ENCODE measurements around the gene CIB2.
A peak's percentile ranks its signal among the peaks of the same experiment; 100 is the strongest.

CIB2 gene

DNA sequence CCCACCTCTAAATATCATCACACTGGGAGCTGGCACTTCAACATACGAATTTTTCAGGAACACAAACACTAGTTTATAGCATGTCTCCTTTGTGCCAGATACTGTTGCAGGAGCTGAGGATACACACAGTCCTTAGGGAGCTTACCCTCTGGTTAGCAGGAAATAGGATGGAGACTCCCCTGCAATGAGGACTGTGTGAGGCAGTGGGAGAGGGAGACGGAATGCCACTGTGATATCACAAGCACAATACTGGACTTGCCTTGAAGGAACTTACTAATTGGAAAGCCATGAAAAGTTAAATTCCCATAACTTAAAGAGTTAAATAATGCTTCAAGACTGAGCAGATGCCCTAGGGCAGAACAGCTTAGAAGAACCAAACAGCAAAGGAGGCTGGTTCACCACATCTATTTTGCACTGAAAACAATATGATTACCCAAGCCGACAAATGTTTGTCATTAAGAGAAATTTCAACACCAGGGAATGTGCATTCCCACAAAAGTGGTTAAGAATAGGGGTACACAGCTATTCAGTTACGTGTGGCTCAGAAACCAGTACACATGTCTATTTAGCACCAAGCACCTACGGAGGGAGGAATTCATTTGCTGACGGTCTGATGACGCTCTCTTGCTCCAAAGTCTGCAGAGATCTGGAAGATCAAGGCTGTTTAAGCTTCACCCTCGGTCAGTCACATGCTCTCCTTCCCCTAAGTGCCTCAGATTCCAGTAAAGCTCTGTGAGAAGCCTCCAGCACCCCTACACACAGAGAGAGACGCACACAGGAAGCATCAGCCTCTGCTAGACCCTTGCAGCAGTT, 59.0 kb downstream of the CIB2 start:
- Histone ChIP-seq H3K9ac (ENCODE audit: low read length in 2 of 2) (no peak overlapping the region), H3K27me3 (ENCODE audit: control insufficient read depth in 1 of 2, insufficient read depth in 2 of 2, low read length in 2 of 2) (no peaks in the 10 kb centered on the region), H3K9me3 (ENCODE audit: control insufficient read depth in 2 of 2, low read length in 2 of 2) (no peaks in the 10 kb centered on the region), H3K27ac (ENCODE audit: low read length) (peak overlapping the region; percentile 7), H3K4me3 (ENCODE audit: low read length in 2 of 2) (no peak overlapping the region), H3K4me1 (ENCODE audit: control insufficient read depth, insufficient read depth, low read length) (peaks cover 44% of the 10 kb centered on the region), H3K36me3 (ENCODE audit: control insufficient read depth in 2 of 2, insufficient read depth in 2 of 2, low read length in 2 of 2) (no peaks in the 10 kb centered on the region)

DNA sequence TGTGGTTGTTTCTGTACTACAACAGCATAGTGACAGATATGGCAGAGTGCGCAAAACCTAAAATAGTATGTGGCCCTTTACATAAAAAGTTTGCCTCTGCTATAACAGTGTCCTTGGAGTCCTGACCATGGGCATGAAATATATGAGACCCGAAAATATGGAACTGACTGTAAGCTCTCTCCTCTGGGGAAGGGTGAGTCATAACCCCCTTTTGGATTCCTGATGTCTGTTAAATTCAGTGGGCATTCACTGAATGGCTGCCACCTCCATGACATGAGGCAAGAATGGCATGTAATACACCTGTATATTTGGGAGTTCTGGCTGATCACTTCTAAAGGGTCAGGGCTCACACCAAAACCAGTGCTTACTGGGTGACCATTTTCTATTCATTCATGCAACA, 59.9 kb downstream of the CIB2 start:
- Histone ChIP-seq H3K4me1 (ENCODE audit: control insufficient read depth, insufficient read depth, low read length) (peaks cover 47% of the 10 kb centered on the region), H3K9ac (ENCODE audit: low read length in 2 of 2) (no peak overlapping the region), H3K27me3 (ENCODE audit: control insufficient read depth in 1 of 2, insufficient read depth in 2 of 2, low read length in 2 of 2) (no peaks in the 10 kb centered on the region), H3K36me3 (ENCODE audit: control insufficient read depth in 2 of 2, insufficient read depth in 2 of 2, low read length in 2 of 2) (no peaks in the 10 kb centered on the region), H3K4me3 (ENCODE audit: low read length in 2 of 2) (no peak overlapping the region), H3K9me3 (ENCODE audit: control insufficient read depth in 2 of 2, low read length in 2 of 2) (no peaks in the 10 kb centered on the region), H3K27ac (ENCODE audit: low read length) (no peak overlapping the region)

DNA sequence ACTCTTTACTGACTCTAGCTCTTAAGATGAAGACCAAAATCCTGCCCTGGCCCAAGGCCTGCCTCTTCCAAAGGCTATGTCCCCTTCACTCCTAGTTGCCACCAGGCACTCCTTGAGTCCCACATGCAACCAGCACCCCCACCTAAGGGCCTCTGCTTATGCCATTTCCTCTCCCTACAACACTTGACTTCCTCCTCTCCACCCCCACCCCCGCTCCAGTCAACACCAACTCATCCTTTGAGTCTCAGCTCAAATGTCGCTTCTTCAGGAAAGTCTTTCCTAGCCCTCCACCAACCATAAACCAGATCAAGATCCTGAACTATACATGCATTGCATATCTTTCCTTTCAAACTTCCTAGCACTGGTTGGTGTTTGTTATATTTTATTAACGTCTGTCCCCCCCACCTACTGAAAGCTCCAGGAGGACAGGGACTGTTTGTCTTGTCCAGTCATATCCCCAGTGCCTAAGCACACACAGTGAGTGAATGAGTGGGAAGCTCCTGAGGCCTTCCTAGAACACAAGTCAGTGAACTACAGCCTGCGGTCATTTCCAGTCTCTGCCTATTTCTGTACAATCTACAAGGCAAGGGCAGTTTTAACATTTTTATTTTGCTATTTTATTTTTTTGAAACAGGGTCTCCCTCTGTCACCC, 61.1 kb downstream of the CIB2 start:
- Histone ChIP-seq H3K9ac (ENCODE audit: low read length in 2 of 2) (no peak overlapping the region), H3K4me1 (ENCODE audit: control insufficient read depth, insufficient read depth, low read length) (peaks cover 49% of the 10 kb centered on the region), H3K36me3 (ENCODE audit: control insufficient read depth in 2 of 2, insufficient read depth in 2 of 2, low read length in 2 of 2) (no peaks in the 10 kb centered on the region), H3K9me3 (ENCODE audit: control insufficient read depth in 2 of 2, low read length in 2 of 2) (no peaks in the 10 kb centered on the region), H3K27me3 (ENCODE audit: control insufficient read depth in 1 of 2, insufficient read depth in 2 of 2, low read length in 2 of 2) (no peaks in the 10 kb centered on the region), H3K27ac (ENCODE audit: low read length) (peak overlapping the region; percentile 24), H3K4me3 (ENCODE audit: low read length in 2 of 2) (no peak overlapping the region)

DNA sequence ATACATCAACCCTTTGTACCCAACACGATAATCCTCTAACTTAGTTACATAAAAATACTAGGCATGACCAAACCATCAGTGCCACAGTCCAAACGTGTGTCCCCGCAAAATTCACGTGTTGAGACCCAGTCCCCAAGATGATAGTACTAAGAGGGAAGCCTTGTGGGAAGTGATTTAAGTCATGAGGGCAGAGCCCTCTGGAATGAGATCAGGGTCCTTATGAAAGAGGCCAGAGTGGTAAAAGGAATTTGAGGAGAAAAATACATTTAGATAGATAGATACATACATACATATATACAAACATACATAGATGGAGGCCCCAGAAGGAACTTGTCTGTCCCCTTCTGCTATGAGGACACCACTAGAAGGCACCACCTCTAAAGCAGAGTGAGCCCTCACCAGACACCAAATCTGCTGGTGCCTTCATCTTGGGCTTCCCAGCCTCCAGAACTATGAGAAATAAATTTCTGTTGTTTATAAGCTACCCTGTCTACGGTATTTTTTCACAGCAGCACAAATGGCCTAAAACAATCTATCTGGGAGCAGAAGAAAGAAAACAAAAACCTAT, 61.7 kb downstream of the CIB2 start:
- H3K4me1 ChIP-seq (ENCODE audit: control insufficient read depth, insufficient read depth, low read length), result peaks cover 53% of the 10 kb centered on the region
- H3K4me3 ChIP-seq (ENCODE audit: low read length in 2 of 2), result no peak overlapping the region
- H3K9ac ChIP-seq (ENCODE audit: low read length in 2 of 2), result no peak overlapping the region
- peak overlapping the region; percentile 58 for H3K27ac ChIP-seq (ENCODE audit: low read length)
- H3K36me3 ChIP-seq (ENCODE audit: control insufficient read depth in 2 of 2, insufficient read depth in 2 of 2, low read length in 2 of 2), result no peaks in the 10 kb centered on the region
- no peaks in the 10 kb centered on the region for H3K9me3 ChIP-seq (ENCODE audit: control insufficient read depth in 2 of 2, low read length in 2 of 2)
- H3K27me3 ChIP-seq (ENCODE audit: control insufficient read depth in 1 of 2, insufficient read depth in 2 of 2, low read length in 2 of 2), result no peaks in the 10 kb centered on the region

DNA sequence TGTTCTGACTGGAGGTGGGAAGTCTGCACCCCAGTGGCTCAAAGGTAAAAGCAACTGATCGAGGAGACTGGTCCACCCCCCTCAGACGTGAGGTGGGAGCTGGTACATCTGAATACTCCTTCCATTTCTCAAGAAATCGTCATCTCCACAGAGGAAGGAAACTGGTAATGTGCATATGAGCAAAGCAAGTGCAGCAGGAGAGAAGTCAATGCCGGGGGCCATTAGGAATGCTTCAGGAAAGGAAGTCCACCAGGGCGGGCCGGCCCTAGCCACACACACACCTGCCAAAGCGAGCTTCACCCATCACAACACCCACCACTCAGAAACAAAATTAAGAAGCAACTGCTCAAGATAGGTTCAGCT, 62.2 kb downstream of the CIB2 start:
- Histone ChIP-seq H3K9me3 (ENCODE audit: control insufficient read depth in 2 of 2, low read length in 2 of 2) (no peaks in the 10 kb centered on the region), H3K36me3 (ENCODE audit: control insufficient read depth in 2 of 2, insufficient read depth in 2 of 2, low read length in 2 of 2) (no peaks in the 10 kb centered on the region), H3K4me1 (ENCODE audit: control insufficient read depth, insufficient read depth, low read length) (peaks cover 56% of the 10 kb centered on the region), H3K27ac (ENCODE audit: low read length) (peak overlapping the region; percentile 58), H3K4me3 (ENCODE audit: low read length in 2 of 2) (no peak overlapping the region), H3K27me3 (ENCODE audit: control insufficient read depth in 1 of 2, insufficient read depth in 2 of 2, low read length in 2 of 2) (no peaks in the 10 kb centered on the region), H3K9ac (ENCODE audit: low read length in 2 of 2) (no peak overlapping the region)

DNA sequence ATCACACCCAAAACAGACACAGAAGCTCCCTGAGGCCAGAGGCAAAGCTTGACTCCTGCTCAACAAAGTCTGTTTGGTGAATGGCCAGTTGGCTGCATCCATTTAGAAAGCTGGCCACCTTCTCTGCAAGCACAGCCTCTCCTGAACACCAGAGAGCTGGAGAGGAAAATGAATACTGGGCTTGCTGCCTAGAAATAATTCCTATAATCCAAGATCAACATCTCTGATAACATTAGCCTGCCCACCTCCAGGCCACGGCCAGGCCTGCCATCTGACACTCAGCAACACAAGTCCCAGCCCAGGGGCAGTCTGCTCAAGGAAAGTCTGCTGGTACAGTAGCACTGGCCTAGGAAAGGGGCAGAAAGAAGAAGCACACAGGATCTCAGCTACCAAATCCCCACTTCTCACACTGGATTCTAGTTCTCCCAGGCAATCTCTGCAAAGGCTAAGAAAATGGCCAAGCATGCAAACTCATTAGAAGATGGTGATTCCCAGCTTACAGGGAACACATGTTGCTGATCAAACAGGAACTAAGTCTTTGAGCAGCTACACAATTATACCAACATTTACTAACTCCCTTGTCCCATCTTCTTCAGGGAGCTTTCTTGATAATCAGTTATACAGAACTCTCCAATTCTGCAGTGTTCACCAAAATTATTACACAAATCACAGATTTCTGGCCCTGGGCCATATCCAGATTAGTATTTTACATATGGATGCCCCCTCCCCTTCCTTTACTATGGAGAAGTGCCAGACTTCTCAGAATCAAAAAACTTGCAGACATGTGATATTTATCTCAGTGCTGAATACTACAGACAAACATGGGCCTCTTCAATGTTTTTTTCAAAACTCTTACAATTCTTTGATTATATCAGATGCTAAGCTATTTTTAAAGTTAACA, 63.7 kb downstream of the CIB2 start:
- Histone ChIP-seq H3K9me3 (ENCODE audit: control insufficient read depth in 2 of 2, low read length in 2 of 2) (no peaks in the 10 kb centered on the region), H3K27ac (ENCODE audit: low read length) (peak overlapping the region; percentile 82), H3K4me1 (ENCODE audit: control insufficient read depth, insufficient read depth, low read length) (peaks cover 58% of the 10 kb centered on the region), H3K9ac (ENCODE audit: low read length in 2 of 2) (peak overlapping the region in 1 of 2 donors; percentile 6), H3K36me3 (ENCODE audit: control insufficient read depth in 2 of 2, insufficient read depth in 2 of 2, low read length in 2 of 2) (no peaks in the 10 kb centered on the region), H3K4me3 (ENCODE audit: low read length in 2 of 2) (peak overlapping the region in 1 of 2 donors; percentile 40), H3K27me3 (ENCODE audit: control insufficient read depth in 1 of 2, insufficient read depth in 2 of 2, low read length in 2 of 2) (no peaks in the 10 kb centered on the region)

DNA sequence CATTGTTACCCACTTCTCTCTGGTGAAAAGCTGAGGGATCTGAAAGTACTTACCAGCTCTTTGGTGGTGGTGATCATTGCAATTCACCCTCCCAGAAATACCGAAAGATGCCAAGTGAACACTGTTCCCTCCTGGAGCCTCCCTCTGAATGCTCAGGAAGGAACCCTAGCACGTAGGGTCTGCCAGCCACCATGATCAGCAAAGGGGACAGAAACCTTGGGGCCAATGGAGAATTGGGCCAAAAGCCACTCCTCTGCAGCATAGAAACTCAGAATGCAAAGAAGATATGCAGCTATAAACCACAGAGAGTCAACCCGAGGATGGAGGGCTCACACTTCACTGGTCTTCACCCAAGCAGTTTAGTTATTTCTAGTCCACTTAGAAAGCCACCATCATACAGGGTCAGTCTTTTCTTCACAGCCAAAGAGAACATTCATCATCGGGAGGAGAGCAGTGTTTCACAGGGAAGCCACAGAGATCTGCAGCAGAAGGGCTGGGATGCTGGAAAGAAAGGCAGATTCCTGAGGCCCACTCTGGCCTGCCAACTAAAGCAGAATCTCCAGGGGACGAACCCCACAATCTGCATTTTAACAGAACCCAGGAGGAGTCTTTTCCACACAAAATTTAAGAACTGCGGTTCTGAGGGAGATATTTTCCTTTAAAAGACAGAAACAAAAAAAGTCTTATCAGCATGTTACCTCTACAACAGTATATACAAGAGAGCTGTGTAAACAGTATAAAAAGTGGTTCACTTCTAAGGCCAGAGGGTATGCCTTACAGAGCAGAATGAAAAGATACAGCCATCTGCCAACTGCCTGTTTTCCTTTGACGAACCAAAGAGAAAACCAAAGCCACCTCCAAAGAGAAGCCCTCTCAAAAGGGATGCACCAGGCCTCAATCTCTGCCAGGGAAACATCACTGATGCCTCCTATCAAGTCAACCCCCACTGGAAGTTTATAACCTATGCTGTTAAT, 65.0 kb downstream of the CIB2 start:
- H3K27ac ChIP-seq (ENCODE audit: low read length), result peak overlapping the region; percentile 82
- no peaks in the 10 kb centered on the region for H3K27me3 ChIP-seq (ENCODE audit: control insufficient read depth in 1 of 2, insufficient read depth in 2 of 2, low read length in 2 of 2)
- H3K9me3 ChIP-seq (ENCODE audit: control insufficient read depth in 2 of 2, low read length in 2 of 2), result no peaks in the 10 kb centered on the region
- H3K4me3 ChIP-seq (ENCODE audit: low read length in 2 of 2), result peak overlapping the region in 1 of 2 donors; percentile 40
- H3K9ac ChIP-seq (ENCODE audit: low read length in 2 of 2), result no peak overlapping the region
- H3K36me3 ChIP-seq (ENCODE audit: control insufficient read depth in 2 of 2, insufficient read depth in 2 of 2, low read length in 2 of 2), result no peaks in the 10 kb centered on the region
- peaks cover 61% of the 10 kb centered on the region for H3K4me1 ChIP-seq (ENCODE audit: control insufficient read depth, insufficient read depth, low read length)

DNA sequence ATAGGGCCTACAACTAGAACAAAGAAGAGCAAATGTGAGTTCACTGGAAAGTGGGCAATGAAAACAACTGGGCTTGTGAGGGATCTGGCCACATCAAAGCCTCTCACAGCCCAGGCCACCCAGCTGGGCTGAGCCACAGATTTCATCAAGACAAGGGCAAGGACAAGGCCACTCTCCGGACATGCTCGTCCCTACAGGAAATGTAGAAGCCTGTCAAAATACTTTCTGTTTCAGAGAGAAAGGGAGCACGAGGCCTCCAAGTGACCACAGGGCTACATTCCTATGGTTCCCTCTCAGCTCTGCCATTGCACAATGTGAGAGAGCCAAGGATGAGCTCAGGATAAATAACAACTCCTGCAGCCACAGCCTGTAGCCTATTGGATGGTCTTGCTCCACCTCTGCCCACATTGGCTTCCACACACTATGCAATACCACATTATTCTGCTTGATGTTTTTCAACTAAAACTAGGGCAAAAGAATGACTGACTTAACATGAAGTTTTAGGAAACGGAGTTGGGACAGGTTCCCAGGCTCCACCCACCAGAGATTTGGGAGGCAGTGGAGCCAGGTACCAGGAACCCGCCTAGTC, 65.9 kb downstream of the CIB2 start:
- Histone ChIP-seq H3K9ac (ENCODE audit: low read length in 2 of 2) (no peak overlapping the region), H3K4me3 (ENCODE audit: low read length in 2 of 2) (peak overlapping the region in 1 of 2 donors; percentile 52), H3K36me3 (ENCODE audit: control insufficient read depth in 2 of 2, insufficient read depth in 2 of 2, low read length in 2 of 2) (no peaks in the 10 kb centered on the region)

DNA sequence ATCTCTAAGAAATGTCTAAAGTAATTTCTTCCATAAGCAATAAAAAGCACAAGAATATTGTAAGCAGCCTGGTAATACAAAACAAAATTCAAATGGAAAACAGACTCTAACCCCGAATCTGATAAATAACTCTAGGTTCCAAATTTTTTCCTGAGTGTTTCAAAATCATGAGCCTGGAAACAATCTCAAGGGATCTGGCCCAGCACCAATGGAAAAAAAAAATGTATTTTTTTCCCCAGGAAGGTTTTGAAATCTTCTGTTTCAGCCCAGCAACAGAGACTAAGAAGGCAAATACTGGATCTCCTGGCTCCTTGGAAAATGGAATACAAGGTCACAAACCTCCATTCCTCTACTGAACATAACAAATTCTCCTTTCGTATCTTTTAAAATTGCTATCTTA, 66.7 kb downstream of the CIB2 start:
- Histone ChIP-seq H3K9ac (ENCODE audit: low read length in 2 of 2) (no peak overlapping the region), H3K4me1 (ENCODE audit: control insufficient read depth, insufficient read depth, low read length) (peaks cover 62% of the 10 kb centered on the region), H3K9me3 (ENCODE audit: control insufficient read depth in 2 of 2, low read length in 2 of 2) (no peaks in the 10 kb centered on the region), H3K4me3 (ENCODE audit: low read length in 2 of 2) (no peak overlapping the region), H3K36me3 (ENCODE audit: control insufficient read depth in 2 of 2, insufficient read depth in 2 of 2, low read length in 2 of 2) (no peaks in the 10 kb centered on the region), H3K27me3 (ENCODE audit: control insufficient read depth in 1 of 2, insufficient read depth in 2 of 2, low read length in 2 of 2) (no peaks in the 10 kb centered on the region), H3K27ac (ENCODE audit: low read length) (peak overlapping the region; percentile 82)

More for the DNA sequence above, 65.9 kb downstream of the CIB2 start:
- peaks cover 63% of the 10 kb centered on the region for H3K4me1 ChIP-seq (ENCODE audit: control insufficient read depth, insufficient read depth, low read length)
- no peaks in the 10 kb centered on the region for H3K27me3 ChIP-seq (ENCODE audit: control insufficient read depth in 1 of 2, insufficient read depth in 2 of 2, low read length in 2 of 2)
- H3K27ac ChIP-seq (ENCODE audit: low read length), result peak overlapping the region; percentile 82
- no peaks in the 10 kb centered on the region for H3K9me3 ChIP-seq (ENCODE audit: control insufficient read depth in 2 of 2, low read length in 2 of 2)
